CD14-positive monocyte (primary cell): Measurements from ENCODE around the gene EGF. TPM values are rescaled to one million over a fixed set of nuclear protein-coding genes. Genes with fewer than 3 reads are reported as not detected.

Experiments
- DNase-seq, 3 donors: peaks; one replicate each; pipeline ENCODE4 v3.0.0-alpha.2; 2011 to 2022
- H2AFZ ChIP-seq: 2 replicates; pipeline ENCODE4 v1.6.0; 2012; ENCODE audit warnings: mild to moderate bottlenecking, low read depth, low read length, inconsistent platforms; ENCODE audit not compliant: insufficient read depth, poor library complexity, severe bottlenecking
- H3K27ac ChIP-seq, 2 donors: 1 replicate in 1 of 2; 2 replicates in 1 of 2; pipeline ENCODE4 v1.5.1; 2012 to 2013; ENCODE audit warnings: low read length in 2 of 2, control low read depth in 1 of 2, inconsistent platforms in 1 of 2, low read depth in 1 of 2, mild to moderate bottlenecking in 1 of 2
- H3K27me3 ChIP-seq, 2 donors: one replicate each; pipeline versions ENCODE4 v1.6.0 to v1.6.1; 2011 to 2013; ENCODE audit warnings: low read length in 2 of 2; ENCODE audit not compliant: control insufficient read depth in 2 of 2, insufficient read depth in 2 of 2
- H3K36me3 ChIP-seq, 2 donors: replicated peaks in 1 of 2; 1 replicate in 1 of 2; 2 replicates in 1 of 2; pipeline versions ENCODE4 v1.5.1 to v1.6.1; 2012 to 2013; ENCODE audit warnings: low read length in 2 of 2, control low read depth in 1 of 2, inconsistent platforms in 1 of 2, mild to moderate bottlenecking in 1 of 2; ENCODE audit not compliant: insufficient read depth in 2 of 2, control insufficient read depth in 1 of 2
- H3K4me1 ChIP-seq, 2 donors: 1 replicate in 1 of 2; 2 replicates in 1 of 2; pipeline versions ENCODE4 v1.5.1 to v1.6.1; 2012 to 2013; ENCODE audit warnings: low read length in 2 of 2, control low read depth in 1 of 2, inconsistent platforms in 1 of 2, mild to moderate bottlenecking in 1 of 2, moderate library complexity in 1 of 2; ENCODE audit not compliant: insufficient read depth in 2 of 2, control insufficient read depth in 1 of 2
- H3K4me2 ChIP-seq: replicated peaks from 2 replicates; pipeline ENCODE3; 2012; ENCODE audit warnings: low read length, moderate library complexity, mild to moderate bottlenecking; ENCODE audit not compliant: poor library complexity, severe bottlenecking; ENCODE audit errors: extremely low read depth
- H3K4me3 ChIP-seq, 3 experiments: fragments of 200-600 bp in 1 of 3; sonication (generic) in 1 of 3; replicated peaks in 1 of 3; 1 replicate in 2 of 3; 2 replicates in 1 of 3; pipeline ENCODE4 v1.5.1; 2011 to 2013; ENCODE audit warnings: low read length in 3 of 3, mild to moderate bottlenecking in 3 of 3, control low read depth in 2 of 3, low read depth in 2 of 3, inconsistent platforms in 1 of 3, moderate library complexity in 1 of 3
- H3K79me2 ChIP-seq: 2 replicates; pipeline ENCODE4 v1.6.0; 2012; ENCODE audit warnings: mild to moderate bottlenecking, control low read depth, inconsistent platforms, low read length, moderate library complexity; ENCODE audit not compliant: insufficient read depth
- H3K9ac ChIP-seq: 2 replicates; pipeline ENCODE4 v1.6.0; 2017; ENCODE audit warnings: low read length, mild to moderate bottlenecking; ENCODE audit not compliant: insufficient read depth, poor library complexity, severe bottlenecking
- H3K9me3 ChIP-seq, 2 donors: replicated peaks in 1 of 2; 1 replicate in 1 of 2; 2 replicates in 1 of 2; pipeline versions ENCODE4 v1.5.1 to v1.6.1; 2012 to 2013; ENCODE audit warnings: low read length in 2 of 2, control low read depth in 1 of 2; ENCODE audit not compliant: control insufficient read depth in 1 of 2, insufficient read depth in 1 of 2
- H4K20me1 ChIP-seq: 2 replicates; pipeline ENCODE4 v1.6.0; 2012; ENCODE audit warnings: mild to moderate bottlenecking, low read length, control low read depth, moderate library complexity; ENCODE audit not compliant: insufficient read depth
- H3K27ac Mint-ChIP-seq, 7 donors: one replicate each; pipeline ENCODE4 v1.8.0; 2020; ENCODE audit warnings: mild to moderate bottlenecking in 7 of 7, mixed read lengths in 7 of 7, moderate library complexity in 6 of 7, inconsistent platforms in 2 of 7
- H3K27me3 Mint-ChIP-seq, 3 donors: one replicate each; pipeline ENCODE4 v1.8.0; 2021 to 2022; ENCODE audit warnings: low read depth in 3 of 3, mild to moderate bottlenecking in 3 of 3, mixed read lengths in 3 of 3, moderate library complexity in 3 of 3, inconsistent platforms in 1 of 3
- H3K36me3 Mint-ChIP-seq, 2 donors: one replicate each; pipeline ENCODE4 v1.8.0; 2020; ENCODE audit warnings: mixed read lengths in 2 of 2, inconsistent platforms in 1 of 2, mild to moderate bottlenecking in 1 of 2
- H3K4me1 Mint-ChIP-seq: one replicate; pipeline ENCODE4 v1.8.0; 2020; ENCODE audit warnings: mild to moderate bottlenecking, mixed read lengths
- H3K4me3 Mint-ChIP-seq, 2 donors: one replicate each; pipeline ENCODE4 v1.8.0; 2020; ENCODE audit warnings: mild to moderate bottlenecking in 2 of 2, mixed read lengths in 2 of 2, moderate library complexity in 1 of 2
- H3K9me3 Mint-ChIP-seq, 7 donors: one replicate each; pipeline ENCODE4 v1.8.0; 2020 to 2022; ENCODE audit warnings: mixed read lengths in 7 of 7, mild to moderate bottlenecking in 6 of 7, moderate library complexity in 6 of 7, inconsistent platforms in 2 of 7
- WGBS: methylation state at CpG from one replicate; pipeline ENCODE4 v1.1.5; 2013; ENCODE audit warnings: missing lambda C conversion rate; ENCODE audit not compliant: insufficient coverage; 5-methylcytosine and 5-hydroxymethylcytosine counted together
- intact Hi-C, 2 donors: fragments of 100-400 bp; cut with micrococcal nuclease; formaldehyde crosslinking; loops; one replicate each; pipeline versions ENCODE4 v1.15.0 to v1.15.1; 2023
- polyA plus RNA-seq, 3 donors: library from polyadenylated mRNA; depleted of rRNA in 1 of 3; unstranded in 2 of 3; stranded (reverse) in 1 of 3; fragments of 300-500 nt in 2 of 3; fragments of >200 nt in 1 of 3; fragmentation: Illumina TruSeq in 2 of 3; gene quantifications; 1 replicate in 2 of 3; 2 replicates in 1 of 3; pipeline ENCODE4 v1.2.3, GENCODE V29; 2012 to 2021
- TF ChIP-seq, protein P1 (sequence below): fragments of 200-600 bp; IDR thresholded peaks from one replicate; pipeline ENCODE4 v1.8.0; 2022; ENCODE audit warnings: antibody characterized with exemption, mild to moderate bottlenecking

Gene EGF
- polyA plus RNA-seq, 3 donors, result 0.17 to 4.8 TPM; not detected in 1

DNA sequence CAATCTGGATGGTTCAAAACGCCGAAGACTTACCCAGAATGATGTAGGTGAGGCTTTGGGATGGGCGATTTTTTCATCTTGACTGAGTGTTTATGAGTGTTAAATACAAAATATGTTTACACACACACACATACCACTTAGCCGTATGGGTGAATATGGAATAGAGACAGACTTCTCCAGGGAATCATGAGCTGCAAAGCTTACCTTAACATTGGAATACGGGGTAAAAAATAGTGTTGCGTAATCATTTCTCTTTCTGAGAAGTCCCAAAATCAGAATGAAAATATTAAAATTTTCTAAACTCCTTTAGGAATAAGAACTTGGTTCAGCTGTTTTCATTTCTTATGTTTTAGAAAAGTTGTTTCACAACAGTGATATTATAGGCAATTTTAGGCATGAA lies 63.5 kb downstream of the EGF start:
- Mint-ChIP-seq H3K27me3 (peaks cover 0 to 4% (median 3%) of the 10 kb centered on the region in 3 donors), H3K4me1 (peaks cover 13% of the 10 kb centered on the region), H3K27ac (no peak overlapping the region), H3K9me3 (peaks cover 0 to 2% (median 0%) of the 10 kb centered on the region in 7 donors), H3K36me3 (no peaks in the 10 kb centered on the region), H3K4me3 (no peak overlapping the region)
- Histone ChIP-seq H3K36me3 (no peaks in the 10 kb centered on the region), H3K9me3 (no peaks in the 10 kb centered on the region), H3K27ac (no peak overlapping the region), H4K20me1 (no peaks in the 10 kb centered on the region), H2AFZ (no peak overlapping the region), H3K9ac (no peak overlapping the region), H3K27me3 (no peaks in the 10 kb centered on the region), H3K4me2 (no peak overlapping the region), H3K4me1 (peaks cover 13 to 15% of the 10 kb centered on the region in 2 donors), H3K79me2 (no peaks in the 10 kb centered on the region), H3K4me3 (no peak overlapping the region)
- intact Hi-C loops, result loop anchor here in 1 of 2 donors (10.0 kb wide), 1 partner anchor 551 kb away; no protein-coding TSS in a partner anchor
- TF ChIP-seq, protein P1, sequence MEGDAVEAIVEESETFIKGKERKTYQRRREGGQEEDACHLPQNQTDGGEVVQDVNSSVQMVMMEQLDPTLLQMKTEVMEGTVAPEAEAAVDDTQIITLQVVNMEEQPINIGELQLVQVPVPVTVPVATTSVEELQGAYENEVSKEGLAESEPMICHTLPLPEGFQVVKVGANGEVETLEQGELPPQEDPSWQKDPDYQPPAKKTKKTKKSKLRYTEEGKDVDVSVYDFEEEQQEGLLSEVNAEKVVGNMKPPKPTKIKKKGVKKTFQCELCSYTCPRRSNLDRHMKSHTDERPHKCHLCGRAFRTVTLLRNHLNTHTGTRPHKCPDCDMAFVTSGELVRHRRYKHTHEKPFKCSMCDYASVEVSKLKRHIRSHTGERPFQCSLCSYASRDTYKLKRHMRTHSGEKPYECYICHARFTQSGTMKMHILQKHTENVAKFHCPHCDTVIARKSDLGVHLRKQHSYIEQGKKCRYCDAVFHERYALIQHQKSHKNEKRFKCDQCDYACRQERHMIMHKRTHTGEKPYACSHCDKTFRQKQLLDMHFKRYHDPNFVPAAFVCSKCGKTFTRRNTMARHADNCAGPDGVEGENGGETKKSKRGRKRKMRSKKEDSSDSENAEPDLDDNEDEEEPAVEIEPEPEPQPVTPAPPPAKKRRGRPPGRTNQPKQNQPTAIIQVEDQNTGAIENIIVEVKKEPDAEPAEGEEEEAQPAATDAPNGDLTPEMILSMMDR, result no peak
- no CpG with 5 or more reads among the region's 6 CpGs for WGBS
- DNase-seq, result no peak

DNA sequence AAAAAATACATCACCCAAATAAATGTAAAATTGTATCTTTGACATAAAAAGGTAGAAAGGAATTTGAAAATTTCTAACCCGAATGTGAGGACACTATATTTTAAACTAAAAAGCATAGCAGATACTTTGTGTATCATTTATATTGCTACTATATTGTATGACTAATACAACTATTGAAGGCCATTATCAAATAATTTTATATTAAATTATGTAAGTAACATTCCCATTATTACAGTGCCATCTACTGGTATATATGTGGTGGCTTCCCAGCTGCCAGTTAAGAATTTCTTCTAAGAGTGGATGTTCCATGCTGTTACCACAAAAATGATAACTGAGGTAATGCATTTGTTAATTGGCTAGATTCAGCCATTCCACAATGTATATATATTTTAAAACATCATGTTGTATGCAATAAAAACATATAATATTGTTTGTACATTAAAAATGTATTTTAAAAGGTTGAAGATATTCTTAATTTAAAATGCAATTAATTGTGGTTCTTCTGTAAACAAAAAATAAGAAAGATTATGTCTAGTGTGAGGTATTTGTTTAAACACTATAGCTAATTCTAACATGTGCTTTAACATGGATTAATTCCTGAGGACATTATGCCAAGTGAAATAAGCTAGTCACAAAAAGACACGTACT lies 65.3 kb downstream of the EGF start:
- Histone ChIP-seq H4K20me1 (no peaks in the 10 kb centered on the region), H3K9ac (no peak overlapping the region), H3K79me2 (no peaks in the 10 kb centered on the region), H3K4me3 (no peak overlapping the region), H3K9me3 (no peaks in the 10 kb centered on the region), H3K36me3 (no peaks in the 10 kb centered on the region), H3K27ac (no peak overlapping the region), H3K4me2 (no peak overlapping the region), H3K27me3 (no peaks in the 10 kb centered on the region), H3K4me1 (peaks cover 13 to 15% of the 10 kb centered on the region in 2 donors), H2AFZ (no peak overlapping the region)
- H3K27me3 Mint-ChIP-seq, result peaks cover 0 to 4% (median 3%) of the 10 kb centered on the region in 3 donors
- intact Hi-C loops, result loop anchor here in 1 of 2 donors (10.0 kb wide), 1 partner anchor 553 kb away; no protein-coding TSS in a partner anchor
- no peaks in the 10 kb centered on the region for H3K36me3 Mint-ChIP-seq
- no CpG with 5 or more reads among the region's 2 CpGs for WGBS
- peaks cover 0 to 2% (median 0%) of the 10 kb centered on the region in 7 donors for H3K9me3 Mint-ChIP-seq
- peaks cover 13% of the 10 kb centered on the region for H3K4me1 Mint-ChIP-seq
- H3K4me3 Mint-ChIP-seq, result no peak overlapping the region
- no peak overlapping the region for H3K27ac Mint-ChIP-seq
- DNase-seq, result peak in 2 of 3 donors; percentile 24 to 44
- TF ChIP-seq, protein P1, result peak; percentile 70
